ENCODE data around the gene CYFIP1. TPM values are rescaled to one million over a fixed set of nuclear protein-coding genes. Genes with fewer than 3 reads are reported as not detected.

Gene CYFIP1
- total RNA-seq, 2 experiments from 2014 or later = 14.6 to 16.3 TPM

- ChIA-PET POLR2A (no interaction called here), CTCF (interaction anchor here (0.9 kb wide), 1 partner anchor 18 kb away, joined by 3 read pairs; no protein-coding TSS in a partner anchor)
- Mint-ChIP-seq H3K4me3 (no peak overlapping the region), H3K27me3 (no peaks in the 10 kb centered on the region), H3K27ac (no peak overlapping the region), H3K9me3 (no peaks in the 10 kb centered on the region), H3K36me3 (ENCODE audit: low read depth) (no peaks in the 10 kb centered on the region), H3K4me1 (peaks cover 12% of the 10 kb centered on the region)
- DNase-seq = no peak
Observed at GRCh38 chr15:22939051-22939450, 41.1 kb downstream of the CYFIP1 start.

GRCh38 chr15:22936577-22937472, 43.3 kb downstream of the CYFIP1 start:
- H3K36me3 Mint-ChIP-seq (ENCODE audit: low read depth) = no peaks in the 10 kb centered on the region
- no peaks in the 10 kb centered on the region for H3K9me3 Mint-ChIP-seq
- DNase-seq = peak; percentile 19
- H3K4me3 Mint-ChIP-seq = no peak overlapping the region
- no peaks in the 10 kb centered on the region for H3K27me3 Mint-ChIP-seq
- H3K27ac Mint-ChIP-seq = no peak overlapping the region
- CTCF ChIA-PET = interaction anchor here (1.1 kb wide), 1 partner anchor 11 kb away, joined by 3 read pairs; no protein-coding TSS in a partner anchor
- POLR2A ChIA-PET = no interaction called here
- peaks cover 12% of the 10 kb centered on the region for H3K4me1 Mint-ChIP-seq

- Mint-ChIP-seq H3K4me1 (peaks cover 12% of the 10 kb centered on the region), H3K4me3 (no peak overlapping the region), H3K9me3 (no peaks in the 10 kb centered on the region), H3K36me3 (ENCODE audit: low read depth) (no peaks in the 10 kb centered on the region), H3K27ac (no peak overlapping the region), H3K27me3 (no peaks in the 10 kb centered on the region)
- POLR2A ChIA-PET = no interaction called here
- CTCF ChIA-PET = no interaction called here
- DNase-seq = no peak
Observed at GRCh38 chr15:22933641-22934061, 46.5 kb downstream of the CYFIP1 start.

- Mint-ChIP-seq H3K4me3 (no peak overlapping the region), H3K27ac (no peak overlapping the region), H3K36me3 (ENCODE audit: low read depth) (no peaks in the 10 kb centered on the region), H3K4me1 (peaks cover 8% of the 10 kb centered on the region), H3K27me3 (no peaks in the 10 kb centered on the region), H3K9me3 (no peaks in the 10 kb centered on the region)
- no peak for DNase-seq
- ChIA-PET CTCF (no interaction called here), POLR2A (no interaction called here)
Observed at GRCh38 chr15:22931784-22932536, 48.2 kb downstream of the CYFIP1 start.

- DNase-seq = no peak
- Mint-ChIP-seq H3K4me1 (no peaks in the 10 kb centered on the region), H3K9me3 (no peaks in the 10 kb centered on the region), H3K27me3 (no peaks in the 10 kb centered on the region), H3K36me3 (ENCODE audit: low read depth) (no peaks in the 10 kb centered on the region), H3K27ac (no peak overlapping the region), H3K4me3 (no peak overlapping the region)
- ChIA-PET POLR2A (interaction anchor here (0.5 kb wide), 1 partner anchor 145 kb away, joined by 12 read pairs; no protein-coding TSS in a partner anchor), CTCF (no interaction called here)
Observed at GRCh38 chr15:22930782-22931484, 49.2 kb downstream of the CYFIP1 start.

- no peaks in the 10 kb centered on the region for H3K4me1 Mint-ChIP-seq
- ChIA-PET POLR2A (no interaction called here), CTCF (no interaction called here)
- no peaks in the 10 kb centered on the region for H3K27me3 Mint-ChIP-seq
- no peaks in the 10 kb centered on the region for H3K36me3 Mint-ChIP-seq (ENCODE audit: low read depth)
- no peak overlapping the region for H3K4me3 Mint-ChIP-seq
- no peaks in the 10 kb centered on the region for H3K9me3 Mint-ChIP-seq
- no peak overlapping the region for H3K27ac Mint-ChIP-seq
- no peak for DNase-seq
Observed at GRCh38 chr15:22927761-22928160, 52.4 kb downstream of the CYFIP1 start.

- POLR2A ChIA-PET = no interaction called here
- CTCF ChIA-PET = no interaction called here
- Mint-ChIP-seq H3K27me3 (no peaks in the 10 kb centered on the region), H3K36me3 (ENCODE audit: low read depth) (no peaks in the 10 kb centered on the region), H3K27ac (no peak overlapping the region), H3K4me3 (no peak overlapping the region), H3K9me3 (no peaks in the 10 kb centered on the region), H3K4me1 (no peaks in the 10 kb centered on the region)
- no peak for DNase-seq
Observed at GRCh38 chr15:22925875-22926274, 54.3 kb downstream of the CYFIP1 start.

- H3K27me3 Mint-ChIP-seq = no peaks in the 10 kb centered on the region
- ChIA-PET POLR2A (no interaction called here), CTCF (no interaction called here)
- no peak overlapping the region for H3K27ac Mint-ChIP-seq
- H3K36me3 Mint-ChIP-seq (ENCODE audit: low read depth) = no peaks in the 10 kb centered on the region
- no peaks in the 10 kb centered on the region for H3K4me1 Mint-ChIP-seq
- no peaks in the 10 kb centered on the region for H3K9me3 Mint-ChIP-seq
- no peak overlapping the region for H3K4me3 Mint-ChIP-seq
- no peak for DNase-seq
Observed at GRCh38 chr15:22922003-22922402, 58.2 kb downstream of the CYFIP1 start.

- CTCF ChIA-PET = no interaction called here
- no peak overlapping the region for H3K4me3 Mint-ChIP-seq
- H3K36me3 Mint-ChIP-seq (ENCODE audit: low read depth) = no peaks in the 10 kb centered on the region
- H3K27ac Mint-ChIP-seq = no peak overlapping the region
- DNase-seq = no peak
- no peaks in the 10 kb centered on the region for H3K27me3 Mint-ChIP-seq
- H3K9me3 Mint-ChIP-seq = no peaks in the 10 kb centered on the region
- POLR2A ChIA-PET = no interaction called here
- no peaks in the 10 kb centered on the region for H3K4me1 Mint-ChIP-seq
Observed at GRCh38 chr15:22919171-22919570, 61.0 kb downstream of the CYFIP1 start.

GRCh38 chr15:22918596-22919140, 61.5 kb downstream of the CYFIP1 start:
- CTCF ChIA-PET = no interaction called here
- Mint-ChIP-seq H3K4me1 (no peaks in the 10 kb centered on the region), H3K27me3 (no peaks in the 10 kb centered on the region), H3K36me3 (ENCODE audit: low read depth) (no peaks in the 10 kb centered on the region), H3K4me3 (no peak overlapping the region), H3K9me3 (no peaks in the 10 kb centered on the region), H3K27ac (no peak overlapping the region)
- POLR2A ChIA-PET = no interaction called here
- no peak for DNase-seq

GRCh38 chr15:22918056-22918455, 62.1 kb downstream of the CYFIP1 start:
- POLR2A ChIA-PET = no interaction called here
- no peak overlapping the region for H3K4me3 Mint-ChIP-seq
- H3K27me3 Mint-ChIP-seq = no peaks in the 10 kb centered on the region
- no peak for DNase-seq
- no peaks in the 10 kb centered on the region for H3K36me3 Mint-ChIP-seq (ENCODE audit: low read depth)
- H3K9me3 Mint-ChIP-seq = no peaks in the 10 kb centered on the region
- H3K4me1 Mint-ChIP-seq = no peaks in the 10 kb centered on the region
- CTCF ChIA-PET = no interaction called here
- H3K27ac Mint-ChIP-seq = no peak overlapping the region

GRCh38 chr15:22917556-22917955, 62.6 kb downstream of the CYFIP1 start:
- Mint-ChIP-seq H3K27ac (no peak overlapping the region), H3K4me3 (no peak overlapping the region), H3K9me3 (no peaks in the 10 kb centered on the region), H3K4me1 (no peaks in the 10 kb centered on the region), H3K27me3 (no peaks in the 10 kb centered on the region), H3K36me3 (ENCODE audit: low read depth) (no peaks in the 10 kb centered on the region)
- no peak for DNase-seq
- CTCF ChIA-PET = no interaction called here
- POLR2A ChIA-PET = no interaction called here
